ENCODE measurements around the gene WDR17.

DNA sequence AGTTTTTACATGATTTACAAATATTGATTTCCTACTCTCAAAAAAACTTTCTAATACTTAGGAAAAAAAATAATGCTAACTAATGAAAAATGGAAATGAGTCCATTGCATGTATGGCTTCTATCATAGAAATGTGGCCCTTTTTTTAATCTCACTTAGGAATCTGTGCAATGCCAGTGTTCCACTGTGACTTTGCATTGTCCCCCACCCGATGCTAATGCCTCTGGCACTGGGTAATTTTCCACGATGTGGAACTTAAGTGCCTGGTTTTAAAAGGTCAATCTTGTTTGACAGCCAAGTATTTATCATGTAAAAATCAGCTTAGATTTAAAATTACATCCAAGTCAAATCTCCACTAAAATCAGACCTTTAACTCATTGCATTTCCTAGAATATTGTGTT is 76.6 kb downstream of the WDR17 start:
- TF ChIP-seq, protein P1, sequence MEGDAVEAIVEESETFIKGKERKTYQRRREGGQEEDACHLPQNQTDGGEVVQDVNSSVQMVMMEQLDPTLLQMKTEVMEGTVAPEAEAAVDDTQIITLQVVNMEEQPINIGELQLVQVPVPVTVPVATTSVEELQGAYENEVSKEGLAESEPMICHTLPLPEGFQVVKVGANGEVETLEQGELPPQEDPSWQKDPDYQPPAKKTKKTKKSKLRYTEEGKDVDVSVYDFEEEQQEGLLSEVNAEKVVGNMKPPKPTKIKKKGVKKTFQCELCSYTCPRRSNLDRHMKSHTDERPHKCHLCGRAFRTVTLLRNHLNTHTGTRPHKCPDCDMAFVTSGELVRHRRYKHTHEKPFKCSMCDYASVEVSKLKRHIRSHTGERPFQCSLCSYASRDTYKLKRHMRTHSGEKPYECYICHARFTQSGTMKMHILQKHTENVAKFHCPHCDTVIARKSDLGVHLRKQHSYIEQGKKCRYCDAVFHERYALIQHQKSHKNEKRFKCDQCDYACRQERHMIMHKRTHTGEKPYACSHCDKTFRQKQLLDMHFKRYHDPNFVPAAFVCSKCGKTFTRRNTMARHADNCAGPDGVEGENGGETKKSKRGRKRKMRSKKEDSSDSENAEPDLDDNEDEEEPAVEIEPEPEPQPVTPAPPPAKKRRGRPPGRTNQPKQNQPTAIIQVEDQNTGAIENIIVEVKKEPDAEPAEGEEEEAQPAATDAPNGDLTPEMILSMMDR (conservative IDR thresholded peaks at IDR 0.05; ENCODE audit: low read depth, low read length), result no peak
- TF ChIP-seq EZH2 (IDR thresholded peaks at IDR 0.05; ENCODE audit: low read length, unreplicated experiment), result no peak
